GM18502 (cell line): ENCODE data around the gene MAP3K14.
"Not testable (repeated sequence)": the region's sequence is repeated elsewhere in the genome, so short reads cannot be mapped to it uniquely, and the experiment has no call there.

Source experiments
- ATAC-seq: cut with Tn5 transposase; IDR thresholded peaks from one replicate; pipeline ENCODE4 v1.9.1; 2021; ENCODE audit warnings: mild to moderate bottlenecking; ENCODE audit not compliant: unreplicated experiment, poor library complexity

MAP3K14 gene

DNA sequence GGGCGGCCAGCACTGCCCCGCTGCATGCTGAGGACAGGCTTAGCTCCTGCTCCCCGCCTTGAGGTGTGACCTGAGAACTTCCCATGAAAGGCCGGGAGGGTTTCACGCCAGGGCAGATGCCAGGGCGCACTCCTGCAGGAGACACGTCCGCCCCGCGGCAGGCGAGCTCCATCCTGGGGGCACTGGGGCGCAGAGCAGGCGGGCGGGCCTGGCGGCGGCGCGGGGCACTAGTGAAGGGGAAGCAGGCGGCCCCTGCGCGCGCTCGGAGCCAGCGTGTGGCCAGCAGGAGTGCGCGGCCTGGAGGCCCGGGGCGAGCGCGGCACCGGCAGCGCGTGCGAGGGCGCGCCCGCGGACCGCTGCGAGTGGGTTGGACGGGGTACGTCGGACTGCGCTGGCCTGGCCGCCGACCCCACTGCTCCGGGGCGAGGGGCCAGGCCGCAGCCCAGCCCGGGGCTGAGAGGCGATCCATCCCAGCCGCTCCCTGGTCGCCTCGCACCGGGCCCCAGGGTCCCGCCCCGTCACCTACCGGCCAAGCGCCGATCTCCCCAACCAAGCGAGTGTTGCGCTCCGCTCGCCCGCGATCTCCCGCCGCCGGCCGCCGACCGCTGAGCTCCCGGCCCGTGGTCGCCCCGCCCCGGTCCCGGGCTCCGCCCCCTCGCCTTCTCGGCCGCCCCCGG lies at the start of gene MAP3K14:
MAP3K14 (minus strand) TSS at position 587 of the 677 bp plus-strand sequence. CDS start 26,275 bp downstream, outside the sequence.
- peak; percentile 16 for ATAC-seq

GRCh38 chr17:45366049-45366448 lies 49.2 kb upstream of the MAP3K14 start:
- no peak for ATAC-seq

DNA sequence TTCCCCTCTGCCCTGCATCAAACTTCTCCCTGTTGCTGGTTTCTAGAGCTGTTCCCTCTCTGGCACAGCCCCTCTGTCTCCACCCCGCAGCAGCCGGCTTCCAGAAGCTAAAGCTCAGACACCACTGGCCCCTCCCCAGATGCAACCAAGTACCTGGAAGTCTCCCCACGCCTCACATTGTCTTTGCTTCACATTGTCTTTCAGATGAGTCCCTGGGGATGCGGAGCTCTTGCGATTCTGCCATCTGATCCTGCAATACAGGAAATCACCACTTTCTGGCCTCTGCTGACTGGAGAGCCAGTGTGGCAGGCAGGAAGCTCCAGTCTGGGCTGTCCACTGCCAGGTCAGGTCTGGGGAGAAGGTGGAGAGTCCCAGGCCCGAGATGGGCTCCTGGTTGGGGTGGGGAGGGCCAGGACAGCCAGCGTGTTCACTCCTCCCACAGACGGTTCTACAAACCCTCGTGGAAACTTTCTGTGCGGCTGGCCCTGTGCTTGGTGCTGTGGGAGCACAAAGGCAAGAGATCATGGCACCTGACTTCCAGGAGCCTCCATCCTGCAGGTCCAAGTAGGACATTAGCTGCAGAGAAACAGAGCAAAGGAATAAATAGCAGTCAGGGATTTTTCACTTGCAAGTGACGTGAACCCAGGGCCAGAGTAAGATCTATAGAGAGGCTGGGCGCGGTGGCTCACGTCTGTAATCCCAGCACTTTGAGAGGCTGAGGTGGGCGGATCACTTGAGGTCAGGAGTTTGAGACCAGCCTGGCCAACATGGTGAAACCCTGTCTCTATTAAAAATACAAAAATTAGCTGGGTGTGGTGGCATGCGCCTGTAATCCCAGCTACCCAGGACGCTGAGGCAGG lies 47.9 kb upstream of the MAP3K14 start:
- ATAC-seq = no peak

DNA sequence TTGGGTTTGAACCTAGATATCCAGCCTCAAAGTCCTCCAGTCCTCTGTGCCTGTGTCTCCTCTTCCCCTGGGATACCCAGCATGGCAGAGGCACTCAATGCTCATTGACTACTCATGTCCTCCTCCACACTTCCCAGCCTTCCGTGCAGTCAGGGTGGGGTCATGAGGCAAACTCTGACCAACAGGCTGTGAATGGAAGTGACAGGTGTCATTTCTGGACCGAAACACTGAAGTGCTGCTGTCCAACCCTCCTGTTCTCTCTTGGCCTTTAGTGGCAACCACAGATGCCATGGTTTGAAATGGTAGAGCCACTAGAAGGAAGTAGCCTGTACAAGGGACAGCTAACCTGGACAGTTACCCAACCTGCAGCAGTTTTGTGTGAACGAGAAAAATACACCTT lies 46.7 kb upstream of the MAP3K14 start:
- no peak for ATAC-seq

GRCh38 chr17:45361976-45362375 lies 45.2 kb upstream of the MAP3K14 start:
- ATAC-seq = no peak

DNA sequence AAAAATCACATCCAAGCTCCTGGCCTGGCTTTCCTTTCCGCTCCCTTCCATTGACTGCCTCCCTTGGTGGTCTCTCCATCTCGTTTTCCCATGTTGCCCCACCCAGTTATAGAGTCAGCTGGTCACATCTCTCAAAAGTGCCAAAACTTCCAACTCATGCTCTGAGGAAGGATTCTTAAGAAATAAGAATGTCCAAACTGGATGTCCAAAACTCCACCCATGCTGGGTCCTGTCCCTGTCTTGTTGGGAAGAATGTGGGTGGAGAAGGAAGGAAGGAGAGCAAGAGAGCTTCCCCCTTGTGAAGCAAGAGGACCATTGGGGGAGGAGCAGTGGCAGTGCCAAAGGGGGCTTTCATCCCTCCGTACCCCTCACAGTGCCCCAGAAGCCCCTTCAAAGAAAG lies 44.6 kb upstream of the MAP3K14 start:
- ATAC-seq = no peak

DNA sequence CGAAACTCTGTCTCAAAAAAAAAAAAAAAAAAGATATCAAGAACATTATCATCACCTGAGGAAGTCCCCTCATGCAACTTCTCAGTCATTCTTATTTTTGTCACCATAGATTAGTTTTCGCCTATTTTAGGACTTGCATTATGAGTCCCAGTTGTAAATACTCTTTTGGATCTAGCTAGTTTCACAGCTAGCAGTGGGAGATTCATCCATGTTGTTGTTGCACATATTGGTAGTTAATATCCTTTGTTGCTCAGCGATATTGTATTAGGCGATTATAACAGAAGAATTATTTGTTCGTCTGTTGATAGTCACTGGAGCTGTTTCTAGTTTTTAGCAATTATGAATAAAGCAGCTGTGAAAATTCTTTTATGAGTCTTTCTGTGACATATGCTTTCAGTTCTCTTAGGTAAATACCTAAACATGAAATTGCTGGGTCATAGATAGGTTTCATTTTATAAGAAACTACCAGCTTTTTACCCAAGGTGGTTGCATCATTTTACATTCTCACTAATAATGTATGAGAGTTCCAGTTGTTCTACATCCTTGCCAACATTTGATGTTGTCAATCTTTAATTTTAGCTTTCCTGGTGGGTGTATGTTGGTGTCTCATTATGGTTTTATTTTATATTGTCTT lies 40.7 kb upstream of the MAP3K14 start:
- no peak for ATAC-seq

GRCh38 chr17:45355087-45355486 lies 38.3 kb upstream of the MAP3K14 start:
- ATAC-seq = no peak

DNA sequence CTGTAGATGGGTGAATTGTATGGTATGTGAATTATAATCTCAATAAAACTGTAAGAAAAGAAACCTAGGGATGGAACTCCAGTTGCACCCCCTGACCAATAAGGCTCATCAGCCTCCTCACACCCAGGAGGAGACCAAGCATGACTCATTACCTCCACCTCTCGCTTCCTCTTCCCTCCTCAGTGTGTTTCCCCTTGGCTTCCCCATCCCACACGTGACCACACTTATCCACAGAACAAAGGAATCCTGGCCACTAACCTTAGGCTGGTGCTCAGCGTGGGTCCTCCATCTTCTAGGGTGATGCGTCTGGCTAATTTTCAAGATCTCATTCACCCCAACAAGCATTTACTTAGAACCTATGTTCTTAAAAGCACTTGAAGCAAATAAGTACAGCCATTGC lies 36.2 kb upstream of the MAP3K14 start:
- ATAC-seq = no peak

- no peak for ATAC-seq
Observed at GRCh38 chr17:45351831-45352230, 35.0 kb upstream of the MAP3K14 start.

DNA sequence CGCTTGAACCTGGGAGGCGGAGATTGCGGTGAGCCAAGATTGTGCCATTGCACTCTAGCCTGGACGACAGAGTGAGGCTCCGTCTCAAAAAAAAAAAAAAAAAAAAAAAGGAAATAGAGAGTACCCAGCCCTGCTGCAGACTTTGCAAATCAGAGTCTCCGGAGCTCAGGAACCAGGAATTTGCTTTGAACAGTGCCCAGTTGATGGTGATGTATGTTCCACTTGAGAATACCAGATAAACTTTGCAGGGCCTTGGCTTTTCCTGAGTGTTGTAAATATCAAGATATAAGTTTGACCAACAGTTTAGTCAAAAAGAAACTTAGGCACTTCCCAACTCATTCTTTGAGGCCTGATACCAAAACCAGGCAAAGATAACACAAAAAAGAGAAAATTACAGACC lies 30.6 kb upstream of the MAP3K14 start:
- ATAC-seq = no peak

DNA sequence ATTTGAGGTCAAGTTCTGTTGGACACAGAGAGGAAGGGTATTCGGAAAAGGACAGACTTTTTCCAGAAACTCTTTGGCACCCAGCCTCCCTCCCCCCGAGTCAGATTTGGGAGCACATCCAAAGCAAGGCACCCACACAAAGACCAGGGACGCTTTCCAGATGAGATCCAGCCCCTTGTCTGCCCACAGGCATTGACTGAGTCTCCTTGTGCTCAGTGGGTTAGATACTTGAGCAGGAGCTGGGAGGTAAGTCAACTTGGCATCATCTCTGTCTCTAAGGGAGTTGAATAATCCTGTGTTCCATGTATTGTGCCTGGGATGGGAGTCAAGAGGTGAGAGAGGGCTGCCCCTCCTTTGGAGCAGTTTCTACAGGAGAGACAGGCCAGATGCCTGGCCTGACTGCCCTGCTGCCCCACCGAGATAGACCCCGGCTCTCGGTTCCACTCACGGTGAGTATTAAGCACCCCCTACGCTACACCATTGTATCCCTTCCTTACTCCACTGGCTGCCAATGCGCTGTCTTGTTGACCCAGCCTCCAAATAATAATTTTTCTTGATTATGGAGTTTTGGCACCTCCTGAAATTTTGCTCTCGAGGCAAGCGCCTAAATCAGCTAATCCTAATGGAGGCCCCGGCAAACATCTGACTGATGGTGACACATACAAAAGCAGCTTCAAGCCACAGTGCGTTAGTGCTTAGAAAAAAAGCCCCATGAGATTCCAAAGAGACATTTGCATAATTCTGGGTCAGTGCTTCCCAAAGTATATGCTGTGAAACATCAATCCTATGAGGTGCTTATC lies 29.6 kb upstream of the MAP3K14 start:
- ATAC-seq = no peak

- ATAC-seq = no peak
Observed at GRCh38 chr17:45345554-45346215, 28.9 kb upstream of the MAP3K14 start.

- no peak for ATAC-seq
Observed at GRCh38 chr17:45345246-45345553, 28.4 kb upstream of the MAP3K14 start.

DNA sequence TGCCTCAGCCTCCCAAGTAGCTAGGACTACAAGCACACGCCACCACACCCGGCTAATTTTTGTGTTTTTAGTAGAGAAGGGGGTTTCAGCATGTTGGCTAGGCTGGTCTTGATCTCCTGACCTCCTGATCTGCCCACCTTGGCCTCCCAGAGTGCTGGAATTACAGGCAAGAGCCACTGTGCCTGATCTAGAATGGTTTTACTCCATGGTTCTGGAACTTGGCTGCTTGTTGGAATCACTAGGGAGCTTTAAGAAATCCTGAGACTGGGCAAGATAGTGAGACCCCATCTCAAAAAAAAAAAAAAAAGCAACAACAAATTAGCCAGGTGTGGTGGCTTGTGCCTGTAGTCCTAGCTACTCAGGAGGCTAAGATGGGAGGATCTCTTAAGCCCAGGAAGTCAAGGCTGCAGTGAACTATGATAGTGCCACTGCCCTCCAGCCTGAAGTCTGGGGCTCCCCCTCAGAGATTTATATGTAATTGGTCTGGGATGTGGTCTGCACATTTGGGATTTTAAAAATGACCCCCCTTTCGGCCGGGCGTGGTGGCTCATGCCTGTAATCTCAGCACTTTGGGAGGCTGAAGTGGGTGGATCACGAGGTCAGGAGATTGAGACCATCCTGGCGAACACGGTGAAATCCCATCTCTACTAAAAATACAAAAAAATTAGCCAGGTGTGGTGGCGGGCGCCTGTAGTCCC lies 27.3 kb upstream of the MAP3K14 start:
- not testable (repeated sequence) for ATAC-seq

DNA sequence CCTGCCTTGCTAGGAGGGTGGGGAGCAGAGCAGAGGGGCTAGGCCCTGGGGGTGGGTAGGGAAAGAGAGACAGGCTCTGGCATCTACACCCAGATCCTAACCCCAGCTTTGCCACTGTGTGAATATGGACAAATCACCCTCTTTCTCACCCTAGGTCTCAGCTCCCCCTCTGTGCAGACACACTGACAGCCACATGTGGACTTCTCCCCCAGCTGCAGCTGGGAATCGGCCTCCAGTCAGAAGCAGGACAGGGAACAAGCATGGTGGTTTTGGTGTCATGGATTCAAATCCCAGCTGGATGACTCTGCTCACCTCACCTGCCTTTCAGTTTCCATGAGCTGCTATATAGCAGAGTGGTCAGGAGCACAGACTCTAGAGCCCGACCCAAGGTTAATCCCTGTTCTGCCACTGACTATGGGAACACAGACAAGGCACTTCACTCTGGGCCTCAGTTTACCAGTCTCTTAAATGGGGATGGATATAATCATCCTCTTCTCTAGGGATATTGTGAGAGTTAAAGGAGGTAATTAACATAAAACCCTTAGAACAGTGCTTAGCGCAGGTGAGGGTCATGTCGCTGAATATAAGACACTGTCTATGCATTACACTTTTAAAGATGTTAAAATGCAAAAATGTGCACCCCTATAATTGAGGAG lies 26.2 kb upstream of the MAP3K14 start:
- no peak for ATAC-seq

GRCh38 chr17:45342306-45342705 lies 25.5 kb upstream of the MAP3K14 start:
- no peak for ATAC-seq

DNA sequence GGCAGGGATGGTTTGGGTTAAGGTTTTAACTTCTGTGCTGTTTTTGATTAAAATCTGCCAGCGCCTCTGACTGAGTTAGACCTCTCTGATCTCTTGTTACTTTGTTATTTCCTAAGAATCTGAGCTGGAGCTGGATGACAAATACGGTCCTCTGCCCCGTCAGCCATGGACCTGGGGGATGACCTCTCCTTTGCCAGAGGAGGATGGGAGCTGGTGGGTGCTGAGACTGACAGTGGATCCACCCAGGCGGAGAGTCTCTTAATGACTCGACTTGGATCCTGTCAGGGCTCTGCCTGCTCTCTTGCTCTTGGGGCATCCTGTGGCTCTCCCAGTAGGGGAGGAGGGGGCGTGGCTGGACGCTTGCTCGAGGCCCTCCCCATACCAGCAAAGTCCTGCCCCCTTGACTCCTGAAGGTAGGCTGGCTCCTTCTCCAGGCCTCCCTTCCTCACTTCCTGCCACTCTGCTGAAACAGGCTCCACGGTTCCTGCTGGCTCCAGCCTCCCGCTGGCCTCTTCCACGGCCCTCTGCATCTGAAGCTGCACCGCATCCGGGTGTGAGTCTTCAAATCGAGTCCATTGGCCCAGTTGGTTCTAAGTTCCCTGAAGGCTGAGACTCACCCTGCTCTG lies 24.8 kb upstream of the MAP3K14 start:
- ATAC-seq = no peak
